ENCODE results near the gene CCDC171.
"Not testable (repeated sequence)": the region's sequence is repeated elsewhere in the genome, so short reads cannot be mapped to it uniquely, and the experiment has no call there.

The CCDC171 gene

DNA sequence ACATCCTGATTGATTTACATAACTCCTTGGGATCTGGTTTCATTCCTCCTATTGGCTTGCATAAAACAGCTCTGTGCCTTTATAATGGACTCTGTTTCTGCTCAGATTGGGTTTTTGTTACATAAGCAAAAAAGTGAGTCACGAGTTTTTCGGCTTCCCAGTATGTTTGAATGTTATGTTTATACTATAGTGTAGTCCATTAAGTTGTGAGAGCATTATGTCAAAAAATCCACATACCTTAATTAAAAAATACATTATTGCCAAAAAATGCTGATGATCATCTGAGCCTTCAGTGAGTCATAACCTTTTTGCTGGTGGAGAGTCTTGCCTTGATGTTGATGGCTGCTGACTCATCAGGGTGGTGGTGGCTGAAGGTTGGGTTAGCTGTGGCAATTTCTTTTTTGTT is 144.6 kb downstream of the CCDC171 start:
- peak; percentile 70 for DNase-seq (ENCODE audit: low read depth)

DNA sequence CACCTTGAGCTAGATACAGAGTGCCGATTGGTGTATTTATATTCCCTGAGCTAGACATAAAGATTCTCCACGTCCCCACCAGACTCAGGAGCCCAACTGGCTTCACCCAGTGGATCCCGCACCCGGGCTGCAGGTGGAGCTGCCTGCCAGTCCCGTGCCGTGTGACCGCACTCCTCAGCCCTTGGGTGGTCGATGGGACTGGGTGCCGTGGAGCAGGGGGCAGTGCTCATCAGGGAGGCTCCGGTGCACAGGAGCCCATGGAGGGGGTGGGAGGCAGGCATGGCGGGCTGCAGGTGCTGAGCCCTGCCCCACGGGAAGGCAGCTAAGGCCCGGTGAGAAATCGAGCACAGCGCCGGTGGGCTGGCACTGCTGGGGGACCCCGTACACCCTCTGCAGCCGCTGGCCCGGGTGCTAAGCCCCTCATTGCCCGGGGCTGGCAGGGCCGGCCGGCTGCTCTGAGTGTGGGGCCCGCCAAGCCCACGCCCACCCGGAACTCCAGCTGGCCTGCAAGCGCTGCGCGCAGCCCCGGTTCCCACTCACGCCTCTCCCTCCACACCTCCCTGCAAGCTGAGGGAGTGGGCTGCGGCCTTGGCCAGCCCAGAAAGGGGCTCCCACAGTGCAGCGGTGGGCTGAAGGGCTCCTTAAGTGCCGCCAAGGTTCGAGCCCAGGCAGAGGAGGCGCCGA is 147.2 kb downstream of the CCDC171 start:
- DNase-seq (ENCODE audit: low read depth), result not testable (repeated sequence)

GRCh38 chr9:15707000-15707399 is 154.2 kb downstream of the CCDC171 start:
- DNase-seq (ENCODE audit: low read depth), result no peak

DNA sequence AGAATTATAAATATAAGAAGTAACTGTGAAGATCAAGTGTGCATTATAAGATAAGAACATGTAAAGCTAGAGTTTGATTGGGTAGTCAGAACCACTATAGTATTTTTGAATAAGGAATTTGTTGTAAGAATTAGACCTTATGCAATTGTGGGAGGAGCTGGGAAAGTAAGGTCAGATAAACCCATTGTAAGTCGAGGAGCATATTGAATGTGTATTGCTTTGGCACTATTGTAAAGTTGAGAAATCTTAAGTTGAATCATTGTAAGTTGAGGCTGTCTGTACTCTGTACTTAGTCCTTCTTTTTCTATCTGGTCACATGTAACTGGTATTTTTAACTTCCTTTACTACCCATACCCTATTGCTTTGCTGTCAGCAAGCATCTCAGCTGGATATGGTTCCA is 158.7 kb downstream of the CCDC171 start:
- no peak for DNase-seq (ENCODE audit: low read depth)

DNA sequence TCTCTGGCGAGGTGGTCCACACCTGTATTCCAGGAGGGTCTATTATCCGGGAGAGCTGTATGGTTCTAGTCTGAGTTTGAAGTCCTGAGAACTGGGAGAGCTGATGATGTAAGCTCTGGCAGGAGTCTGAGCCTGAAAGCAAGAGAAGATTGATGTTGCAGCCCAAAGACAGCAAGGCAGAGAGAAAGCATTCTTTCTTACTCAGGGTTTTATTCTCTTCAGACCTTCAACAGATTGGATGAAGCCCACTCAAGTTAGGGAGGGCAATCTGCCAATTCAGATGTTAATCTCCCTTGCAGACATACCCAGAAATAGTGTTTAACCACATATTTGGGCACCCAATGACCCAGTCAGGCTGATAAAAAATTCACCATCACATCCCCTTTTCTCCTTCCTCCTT is 159.1 kb downstream of the CCDC171 start:
- no peak for DNase-seq (ENCODE audit: low read depth)

DNA sequence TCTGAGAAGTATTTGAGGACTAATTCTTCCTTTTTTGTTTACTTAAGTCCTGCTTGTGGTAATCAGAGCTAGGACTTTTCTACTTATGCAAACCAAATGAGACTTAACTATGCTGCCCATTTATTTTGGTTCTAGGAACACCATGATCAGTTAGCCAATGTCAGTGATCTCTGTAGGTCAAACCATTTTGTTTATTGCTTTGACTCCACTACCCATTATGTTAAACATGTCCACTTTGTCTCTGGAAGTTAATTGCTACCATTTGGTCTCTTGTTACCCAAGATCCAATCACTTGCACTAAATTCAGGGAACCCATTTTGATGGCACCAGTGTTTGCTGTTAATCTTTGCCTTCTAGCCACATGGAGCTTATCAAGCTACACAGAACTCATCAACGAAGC is 161.9 kb downstream of the CCDC171 start:
- DNase-seq (ENCODE audit: low read depth), result no peak

- DNase-seq (ENCODE audit: low read depth), result no peak
Measured at GRCh38 chr9:15717290-15717967, 164.6 kb downstream of the CCDC171 start.

DNA sequence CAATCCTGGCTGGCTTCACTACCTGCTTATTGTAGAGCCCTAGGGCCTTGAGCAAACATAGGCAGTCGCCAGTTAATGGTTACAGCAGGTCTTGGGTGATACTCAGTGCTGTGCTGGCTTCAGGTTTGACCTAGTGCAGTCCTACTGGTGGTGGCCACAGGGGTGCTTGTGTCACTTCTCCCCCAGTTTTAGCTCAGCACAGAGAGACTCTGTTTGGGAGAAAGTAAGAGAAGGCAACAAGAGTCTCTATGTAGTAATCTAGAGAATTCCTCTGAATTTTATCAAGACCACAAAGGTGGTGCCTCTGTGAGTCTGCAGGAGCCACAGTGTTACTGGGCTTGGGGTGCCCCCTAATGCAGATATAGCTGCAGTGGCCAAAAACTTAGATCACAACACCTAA is 165.6 kb downstream of the CCDC171 start:
- no peak for DNase-seq (ENCODE audit: low read depth)

DNA sequence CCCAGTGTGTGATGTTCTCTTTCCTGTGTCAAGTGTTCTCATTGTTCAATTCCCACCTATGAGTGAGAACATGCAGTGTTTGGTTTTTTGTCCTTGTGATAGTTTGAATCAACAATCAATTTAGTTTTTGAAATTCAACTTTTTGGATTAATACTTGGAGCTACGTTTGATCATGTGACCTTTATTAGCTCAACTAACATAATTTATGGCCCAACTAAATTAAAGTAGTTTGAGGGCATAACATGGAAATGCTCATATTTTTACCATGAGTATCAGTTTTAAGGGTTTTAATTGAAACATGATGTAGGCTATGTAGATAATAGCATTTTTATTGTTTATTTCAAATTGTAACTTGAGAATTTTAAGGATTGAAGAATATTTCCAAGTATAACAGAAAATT is 168.0 kb downstream of the CCDC171 start:
- DNase-seq (ENCODE audit: low read depth), result no peak

GRCh38 chr9:15722888-15723287 is 170.0 kb downstream of the CCDC171 start:
- no peak for DNase-seq (ENCODE audit: low read depth)

DNA sequence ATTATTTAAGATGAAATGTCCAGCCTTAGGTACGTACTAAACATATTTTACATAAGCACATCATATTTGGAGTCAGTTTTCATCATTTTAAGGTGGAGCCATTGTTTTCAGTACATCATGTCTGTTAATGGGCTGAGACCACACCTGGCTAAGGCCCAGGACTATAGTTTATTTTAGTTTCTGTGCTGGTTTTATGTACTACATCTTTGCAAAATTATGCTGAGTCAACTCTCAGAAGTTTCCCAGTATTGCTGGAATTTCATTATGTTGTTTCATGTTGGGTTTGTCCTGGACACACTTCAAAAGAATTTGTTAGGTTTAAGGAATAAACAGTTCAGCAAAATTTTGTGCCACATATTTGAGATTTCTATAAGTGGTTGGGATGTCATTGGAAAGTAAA is 171.2 kb downstream of the CCDC171 start:
- DNase-seq (ENCODE audit: low read depth), result peak; percentile 72

DNA sequence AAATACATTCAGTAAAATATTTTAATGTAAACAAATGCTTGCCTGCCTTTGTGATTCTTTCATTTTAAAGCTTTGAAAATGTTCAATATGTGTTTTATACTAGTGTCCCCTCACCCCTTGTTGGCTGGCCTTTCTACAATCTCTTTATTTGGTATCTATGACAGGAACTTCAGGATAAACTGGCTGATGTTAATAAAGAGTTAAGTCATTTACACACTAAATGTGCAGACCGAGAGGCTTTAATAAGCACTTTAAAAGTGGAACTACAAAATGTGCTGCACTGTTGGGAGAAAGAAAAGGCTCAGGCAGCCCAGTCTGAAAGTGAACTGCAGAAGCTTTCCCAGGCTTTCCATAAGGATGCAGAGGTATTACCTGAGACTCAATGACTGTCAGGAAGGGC is 171.8 kb downstream of the CCDC171 start:
- DNase-seq (ENCODE audit: low read depth), result no peak

DNA sequence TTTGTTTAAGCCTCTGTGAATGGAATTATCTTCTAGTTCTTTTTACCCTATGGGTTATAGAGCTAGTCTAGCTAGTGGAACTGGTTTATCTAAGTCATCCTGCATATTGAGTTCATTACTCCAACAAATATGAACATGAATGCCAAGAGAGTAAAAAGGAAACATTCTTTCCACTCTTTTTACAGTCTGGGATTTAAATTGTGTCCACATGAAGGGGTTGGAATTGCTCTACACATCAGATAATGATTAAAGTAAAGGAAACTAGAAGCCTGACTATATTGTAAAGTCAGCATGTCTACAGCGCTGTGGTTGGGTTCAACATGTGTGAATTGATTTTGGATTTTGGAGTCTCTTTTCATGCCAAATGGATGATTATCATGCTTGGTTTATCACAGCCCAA is 173.1 kb downstream of the CCDC171 start:
- peak; percentile 47 for DNase-seq (ENCODE audit: low read depth)

DNA sequence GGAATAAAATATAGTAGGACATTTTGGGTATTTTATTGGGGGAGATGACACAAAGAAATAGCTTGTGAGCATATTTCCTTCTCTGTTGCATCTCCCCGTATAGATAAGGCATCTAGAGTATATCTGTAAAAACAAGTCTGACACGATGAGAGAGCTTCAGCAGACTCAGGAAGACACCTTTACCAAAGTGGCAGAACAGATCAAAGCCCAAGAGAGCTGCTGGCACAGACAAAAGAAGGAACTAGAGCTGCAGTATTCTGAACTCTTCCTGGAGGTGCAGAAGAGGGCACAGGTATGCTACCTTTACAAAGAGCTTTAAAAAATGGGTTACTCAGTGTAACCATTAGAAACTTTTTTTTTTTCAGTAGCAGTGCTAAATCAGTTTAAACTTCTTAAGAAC is 176.7 kb downstream of the CCDC171 start:
- DNase-seq (ENCODE audit: low read depth), result no peak

DNA sequence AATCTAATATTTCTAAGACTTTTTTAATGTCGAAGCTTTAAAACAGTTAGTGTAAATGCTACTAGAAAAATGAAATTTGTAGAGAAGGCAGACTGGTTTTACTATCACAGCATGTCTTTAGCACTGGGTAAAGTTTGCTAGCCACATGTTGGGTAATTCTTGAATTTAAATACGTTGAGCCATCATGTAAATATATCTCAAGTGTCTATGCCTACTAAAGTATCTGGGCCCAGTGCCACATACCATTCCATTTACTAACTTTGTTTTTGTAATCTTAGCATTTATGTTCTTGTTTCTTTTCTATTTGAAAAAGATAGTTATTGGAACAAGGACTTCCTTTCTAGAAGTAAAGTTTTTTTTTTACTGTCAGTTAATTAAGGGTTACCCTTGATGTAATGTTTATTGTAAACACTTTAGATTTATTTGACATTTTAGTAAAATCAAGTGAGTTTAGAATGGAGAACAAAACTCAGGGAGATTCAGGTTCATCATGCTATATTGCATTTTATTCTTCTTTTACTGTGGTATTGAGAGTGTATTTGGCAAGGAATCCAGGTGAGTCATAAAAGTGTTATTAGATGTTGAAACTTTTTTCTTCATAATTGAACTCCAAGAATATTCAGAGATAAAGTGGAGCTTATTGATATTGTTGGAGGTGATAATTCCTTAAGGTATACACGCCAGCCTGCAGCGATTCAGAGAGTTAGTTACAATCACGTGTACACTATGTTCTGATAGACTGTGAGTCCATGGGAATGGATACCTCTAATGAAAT is 182.4 kb downstream of the CCDC171 start:
- DNase-seq (ENCODE audit: low read depth), result peak; percentile 91

- DNase-seq (ENCODE audit: low read depth), result no peak
Measured at GRCh38 chr9:15736569-15736968, 183.7 kb downstream of the CCDC171 start.

DNA sequence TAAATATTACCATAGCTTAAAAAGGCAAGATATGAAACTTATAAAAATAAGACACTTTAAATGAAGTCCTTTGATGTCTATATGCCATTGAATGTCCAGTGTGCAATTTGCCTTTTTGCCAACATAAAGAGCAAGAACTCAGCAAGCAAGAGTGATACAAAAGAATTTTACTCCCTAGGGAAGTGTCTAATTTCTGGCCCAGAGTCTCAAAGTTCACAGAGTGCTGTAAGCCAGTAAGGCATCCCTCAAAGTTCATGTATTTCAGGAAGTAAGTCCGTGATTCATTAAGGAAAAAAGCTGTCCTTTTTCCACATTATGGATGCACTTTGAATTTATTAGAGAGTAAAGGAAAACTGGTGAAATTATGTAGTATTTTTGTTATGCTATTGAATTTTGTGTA is 185.2 kb downstream of the CCDC171 start:
- peak; percentile 49 for DNase-seq (ENCODE audit: low read depth)

- no peak for DNase-seq (ENCODE audit: low read depth)
Measured at GRCh38 chr9:15741015-15741414, 188.2 kb downstream of the CCDC171 start.

- no peak for DNase-seq (ENCODE audit: low read depth)
Measured at GRCh38 chr9:15743512-15743911, 190.7 kb downstream of the CCDC171 start.

GRCh38 chr9:15744196-15744595 is 191.4 kb downstream of the CCDC171 start:
- DNase-seq (ENCODE audit: low read depth), result no peak

DNA sequence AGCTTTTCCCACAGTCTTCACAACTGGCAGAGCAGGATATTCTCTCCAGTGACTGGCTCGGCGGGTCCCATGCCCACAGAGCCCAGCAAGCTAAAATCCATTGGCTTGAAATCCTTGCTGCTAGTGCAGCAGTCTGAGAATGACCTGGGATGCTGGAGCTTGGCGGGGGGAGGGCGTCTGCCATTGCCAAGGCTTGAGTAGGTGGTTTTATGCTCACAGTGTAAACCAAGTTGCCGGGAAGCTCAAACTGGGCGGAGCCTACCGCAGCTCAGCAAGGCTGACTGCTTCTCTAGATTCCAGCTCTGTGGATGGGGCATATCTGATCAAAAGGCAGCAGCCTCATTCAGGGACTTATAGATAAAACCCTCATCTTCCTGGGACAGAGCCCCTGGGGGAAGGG is 194.1 kb downstream of the CCDC171 start:
- DNase-seq (ENCODE audit: low read depth), result no peak

- no peak for DNase-seq (ENCODE audit: low read depth)
Measured at GRCh38 chr9:15755660-15756059, 202.8 kb downstream of the CCDC171 start.

DNA sequence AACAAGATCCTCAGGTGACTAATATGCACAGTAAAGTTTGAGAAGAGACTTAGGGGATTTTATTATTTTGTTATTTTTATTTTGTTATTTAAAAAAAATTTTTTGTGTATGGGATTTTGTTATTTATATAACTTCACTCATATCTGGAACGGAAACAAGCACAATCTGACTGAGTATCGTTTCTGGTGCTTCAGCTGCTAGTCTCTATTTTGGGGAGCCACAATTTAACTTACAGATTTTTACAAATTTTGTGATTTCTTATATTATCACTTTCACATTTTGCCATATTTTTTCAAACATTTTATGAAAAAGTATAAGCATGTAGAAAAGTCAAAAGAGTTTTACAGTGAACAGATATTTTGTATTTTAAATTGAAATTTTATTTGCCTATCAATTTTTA is 208.7 kb downstream of the CCDC171 start:
- DNase-seq (ENCODE audit: low read depth), result no peak

Data from fibroblast of the conjunctiva (primary cell).